Endothelial cell (in vitro differentiated cells): ENCODE data around the gene APBB2. TPM values are rescaled to one million over a fixed set of nuclear protein-coding genes. Genes with fewer than 3 reads are reported as not detected.

Experiments used
- DNase-seq: peaks from one replicate; pipeline ENCODE4 v3.0.0; 2021; ENCODE audit warnings: low spot score
- H3K27ac Mint-ChIP-seq: one replicate; pipeline ENCODE4 v1.8.0; 2021; ENCODE audit warnings: mixed read lengths, inconsistent platforms; ENCODE audit not compliant: unreplicated experiment
- H3K27me3 Mint-ChIP-seq: one replicate; pipeline ENCODE4 v1.8.0; 2021; ENCODE audit warnings: mild to moderate bottlenecking, moderate library complexity, mixed read lengths, inconsistent platforms; ENCODE audit not compliant: unreplicated experiment
- H3K36me3 Mint-ChIP-seq: one replicate; pipeline ENCODE4 v1.8.0; 2021; ENCODE audit warnings: mild to moderate bottlenecking, low read depth, mixed read lengths, inconsistent platforms; ENCODE audit not compliant: unreplicated experiment
- H3K4me1 Mint-ChIP-seq: one replicate; pipeline ENCODE4 v1.8.0; 2021; ENCODE audit warnings: mild to moderate bottlenecking, mixed read lengths, inconsistent platforms; ENCODE audit not compliant: unreplicated experiment
- H3K4me3 Mint-ChIP-seq: one replicate; pipeline ENCODE4 v1.8.0; 2021; ENCODE audit warnings: mild to moderate bottlenecking, mixed read lengths, inconsistent platforms; ENCODE audit not compliant: unreplicated experiment
- H3K9me3 Mint-ChIP-seq: one replicate; pipeline ENCODE4 v1.8.0; 2021; ENCODE audit warnings: mixed read lengths, inconsistent platforms; ENCODE audit not compliant: unreplicated experiment
- total RNA-seq: library from RNA; stranded (reverse); fragmentation: NEBNext Ultra II Directional; extraction: Animal tissue kit (Norgen Biotek cat#: 25700); gene quantifications from one replicate; pipeline ENCODE4 v1.2.1, GENCODE V29; 2021; ENCODE audit not compliant: unreplicated experiment
- TF ChIP-seq, protein P1 (sequence below): fragments of 200-600 bp; sonication (generic); IDR thresholded peaks from one replicate; pipeline ENCODE4 v1.5.0; 2021; ENCODE audit warnings: antibody characterized with exemption; ENCODE audit not compliant: unreplicated experiment

Gene APBB2
- total RNA-seq, 1 donor from 2014 or later = 103 TPM

DNA sequence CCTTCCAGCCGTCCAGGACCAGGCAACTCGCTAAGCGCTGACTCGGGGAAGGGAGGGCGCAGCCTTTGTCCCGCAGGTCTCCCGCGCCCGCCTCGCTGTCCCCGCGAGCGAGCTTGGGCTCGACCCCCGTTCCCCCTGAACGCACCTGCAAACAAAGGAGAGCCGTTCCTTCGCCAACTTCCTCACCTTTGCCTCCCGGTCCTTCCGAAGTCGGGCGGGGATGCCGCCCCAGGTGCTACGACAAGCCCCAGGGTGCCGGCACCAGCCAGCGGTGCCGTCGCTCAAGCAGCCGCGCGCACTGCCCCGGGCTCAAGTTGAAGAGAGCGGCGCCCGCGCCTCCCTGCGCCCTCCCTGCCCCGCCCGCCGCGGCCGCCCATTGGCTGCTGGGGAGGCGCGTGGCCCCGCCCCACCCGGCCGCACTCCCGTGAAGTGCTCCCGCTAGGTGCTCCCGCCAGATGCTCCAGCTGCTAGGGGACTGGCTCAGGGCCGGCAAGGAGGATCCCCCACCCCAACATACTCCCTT, 357.4 kb downstream of the APBB2 start:
- Mint-ChIP-seq H3K9me3 (no peaks in the 10 kb centered on the region), H3K27ac (no peak overlapping the region), H3K27me3 (peaks cover 14% of the 10 kb centered on the region), H3K4me1 (peaks cover 5% of the 10 kb centered on the region), H3K4me3 (peak overlapping the region; percentile 25), H3K36me3 (peaks cover 17% of the 10 kb centered on the region)
- TF ChIP-seq, protein P1, sequence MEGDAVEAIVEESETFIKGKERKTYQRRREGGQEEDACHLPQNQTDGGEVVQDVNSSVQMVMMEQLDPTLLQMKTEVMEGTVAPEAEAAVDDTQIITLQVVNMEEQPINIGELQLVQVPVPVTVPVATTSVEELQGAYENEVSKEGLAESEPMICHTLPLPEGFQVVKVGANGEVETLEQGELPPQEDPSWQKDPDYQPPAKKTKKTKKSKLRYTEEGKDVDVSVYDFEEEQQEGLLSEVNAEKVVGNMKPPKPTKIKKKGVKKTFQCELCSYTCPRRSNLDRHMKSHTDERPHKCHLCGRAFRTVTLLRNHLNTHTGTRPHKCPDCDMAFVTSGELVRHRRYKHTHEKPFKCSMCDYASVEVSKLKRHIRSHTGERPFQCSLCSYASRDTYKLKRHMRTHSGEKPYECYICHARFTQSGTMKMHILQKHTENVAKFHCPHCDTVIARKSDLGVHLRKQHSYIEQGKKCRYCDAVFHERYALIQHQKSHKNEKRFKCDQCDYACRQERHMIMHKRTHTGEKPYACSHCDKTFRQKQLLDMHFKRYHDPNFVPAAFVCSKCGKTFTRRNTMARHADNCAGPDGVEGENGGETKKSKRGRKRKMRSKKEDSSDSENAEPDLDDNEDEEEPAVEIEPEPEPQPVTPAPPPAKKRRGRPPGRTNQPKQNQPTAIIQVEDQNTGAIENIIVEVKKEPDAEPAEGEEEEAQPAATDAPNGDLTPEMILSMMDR = no peak
- DNase-seq = peak; percentile 74

DNA sequence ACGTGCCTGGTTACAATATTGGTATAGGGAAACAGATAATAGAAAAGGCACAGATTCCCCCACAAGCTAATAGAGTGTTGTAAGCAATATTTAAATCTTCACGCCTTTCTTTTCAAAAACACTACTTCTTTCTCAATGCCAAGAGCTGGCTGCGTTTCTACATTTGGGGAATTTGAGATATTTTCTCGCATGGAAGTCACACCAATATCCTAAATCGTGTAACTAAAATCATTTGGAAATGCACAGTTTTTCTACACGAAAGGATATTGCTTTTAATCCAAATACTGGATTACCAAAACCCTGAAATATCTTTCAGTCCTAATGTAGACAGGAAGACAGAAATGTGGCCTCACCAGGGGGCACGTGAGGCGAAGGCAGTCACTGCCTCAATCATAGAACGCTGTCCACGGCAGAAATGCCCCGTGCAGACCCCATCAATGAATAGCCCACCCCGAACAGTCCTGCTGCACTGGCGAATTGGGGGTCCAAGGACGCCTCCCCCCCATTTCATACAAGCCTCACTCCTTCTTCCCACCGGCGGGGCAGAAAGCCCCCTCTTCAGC, 358.0 kb downstream of the APBB2 start:
- H3K27me3 Mint-ChIP-seq = peaks cover 14% of the 10 kb centered on the region
- H3K4me1 Mint-ChIP-seq = peaks cover 5% of the 10 kb centered on the region
- no peaks in the 10 kb centered on the region for H3K9me3 Mint-ChIP-seq
- peak overlapping the region; percentile 80 for H3K4me3 Mint-ChIP-seq
- H3K36me3 Mint-ChIP-seq = peaks cover 17% of the 10 kb centered on the region
- H3K27ac Mint-ChIP-seq = no peak overlapping the region
- no peak for DNase-seq
- TF ChIP-seq, protein P1 = no peak

DNA sequence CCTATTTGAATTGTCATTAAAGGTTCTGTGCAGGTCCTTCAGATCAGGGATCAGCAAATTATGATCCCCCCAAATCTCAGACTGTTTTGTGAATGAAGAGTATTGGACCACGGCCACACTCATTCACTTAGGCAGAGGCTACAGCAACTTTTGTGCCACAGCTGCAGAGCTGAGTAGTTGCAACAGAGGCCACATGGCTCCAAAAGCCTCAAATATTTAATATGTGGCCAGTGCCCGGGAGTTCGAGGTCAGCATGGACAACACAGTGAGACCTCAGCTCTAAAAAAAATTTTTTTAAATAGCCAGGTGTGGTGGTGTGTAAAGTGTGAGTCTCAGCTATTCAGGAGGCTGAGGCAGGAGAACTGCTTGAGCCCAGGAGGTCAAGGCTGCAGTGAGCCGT, 363.8 kb downstream of the APBB2 start:
- peaks cover 10% of the 10 kb centered on the region for H3K36me3 Mint-ChIP-seq
- TF ChIP-seq, protein P1 = no peak
- H3K27ac Mint-ChIP-seq = no peak overlapping the region
- H3K4me1 Mint-ChIP-seq = peaks cover 4% of the 10 kb centered on the region
- no peak for DNase-seq
- H3K9me3 Mint-ChIP-seq = no peaks in the 10 kb centered on the region
- peaks cover 7% of the 10 kb centered on the region for H3K27me3 Mint-ChIP-seq
- H3K4me3 Mint-ChIP-seq = no peak overlapping the region

DNA sequence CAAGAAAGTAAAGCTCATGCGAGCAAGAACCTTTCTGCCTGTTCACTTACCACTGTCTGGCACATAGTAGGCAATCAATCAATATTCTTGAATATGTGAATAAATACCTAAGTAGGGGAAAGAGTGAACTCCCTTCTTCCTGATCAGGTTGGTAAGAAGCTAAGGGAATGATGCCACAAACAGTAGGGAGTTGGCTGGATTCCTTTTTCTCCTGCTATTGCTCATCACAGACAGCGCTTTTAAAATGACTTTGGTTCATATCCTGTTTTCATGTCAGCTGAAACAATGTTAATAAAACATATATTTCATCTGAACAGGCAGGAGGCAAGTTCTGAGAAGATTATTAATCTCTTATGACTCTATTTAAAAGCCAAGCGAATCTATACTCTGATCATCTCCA, 365.4 kb downstream of the APBB2 start:
- Mint-ChIP-seq H3K27me3 (peaks cover 4% of the 10 kb centered on the region), H3K9me3 (no peaks in the 10 kb centered on the region), H3K36me3 (peaks cover 9% of the 10 kb centered on the region), H3K4me1 (peaks cover 4% of the 10 kb centered on the region), H3K4me3 (no peak overlapping the region), H3K27ac (no peak overlapping the region)
- DNase-seq = no peak
- TF ChIP-seq, protein P1 = no peak

DNA sequence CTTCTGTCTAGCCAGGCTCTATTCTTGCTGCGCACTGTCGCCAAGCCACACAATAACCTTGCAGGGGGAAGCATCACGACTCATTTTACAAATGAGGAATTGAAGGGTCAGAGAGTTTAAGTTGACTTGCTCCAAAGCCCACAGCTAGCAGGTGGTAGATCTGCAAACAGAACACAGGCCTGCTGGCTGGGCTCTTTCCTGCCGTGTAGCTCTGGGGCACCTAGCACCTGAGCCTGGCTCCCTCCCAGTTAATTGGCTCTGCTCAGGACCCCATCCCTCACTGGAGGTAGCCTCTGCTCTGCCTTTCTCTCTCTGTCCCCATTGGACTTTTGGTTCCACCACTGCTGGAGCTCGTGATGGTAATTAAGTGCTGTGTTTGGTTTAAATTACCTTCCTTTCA, 366.1 kb downstream of the APBB2 start:
- Mint-ChIP-seq H3K27ac (no peak overlapping the region), H3K27me3 (peaks cover 4% of the 10 kb centered on the region), H3K4me1 (peaks cover 4% of the 10 kb centered on the region), H3K36me3 (peaks cover 6% of the 10 kb centered on the region), H3K9me3 (no peaks in the 10 kb centered on the region), H3K4me3 (no peak overlapping the region)
- TF ChIP-seq, protein P1 = no peak
- no peak for DNase-seq
